HepG2 (cell line): Measurements from ENCODE around the gene HSPA6. TPM values are rescaled to one million over a fixed set of nuclear protein-coding genes. Genes with fewer than 3 reads are reported as not detected.
"Not testable (repeated sequence)": the region's sequence is repeated elsewhere in the genome, so short reads cannot be mapped to it uniquely, and the experiment has no call there.

ENCODE experiments used
- ATAC-seq: fragments of 200-7000 bp; cut with Tn5 transposase; 3 replicates; pipeline ENCODE4 v1.9.1; 2020; ENCODE audit warnings: mild to moderate bottlenecking, moderate library complexity
- BruUV-seq: library from RNA; stranded (reverse); fragments of 400-500 nt; replicated peaks from 2 replicates; lab custom pipeline; 2021; lab: Mats Ljungman, UMichigan
- CTCF ChIA-PET: fragments of 300-600 bp; formaldehyde crosslinking; extraction: SDS; loops from one replicate; lab custom pipeline; 2021; ENCODE audit warnings: low total read pairs, inconsistent platforms, low intra/inter-chr PET ratio; lab: Yijun Ruan, JAX
- POLR2A ChIA-PET: fragments of 350-600 bp; sonication (Branson Sonifier 250); formaldehyde crosslinking; loops from one replicate; lab custom pipeline; 2020; ENCODE audit warnings: antibody characterized with exemption, inconsistent platforms; lab: Yijun Ruan, JAX
- DNase-seq: peaks from one replicate; pipeline ENCODE4 v3.0.0-alpha.2; 2015; ENCODE audit warnings: low spot score
- FAIRE-seq: peaks from 3 replicates; lab custom pipeline; 2011; peaks lifted over from hg19 to GRCh38; lab: Jason Lieb, UNC
- H2AFZ ChIP-seq: one replicate; pipeline ENCODE4 v1.6.1; 2011; ENCODE audit warnings: low read length, inconsistent platforms
- H3K27ac ChIP-seq: fragments of 300-600 bp; 3 replicates; pipeline ENCODE4 v1.8.0; 2011; ENCODE audit warnings: mixed run types, mild to moderate bottlenecking, mixed read lengths, low read length, inconsistent platforms; ENCODE audit not compliant: insufficient read depth; ENCODE audit errors: extremely low read length
- H3K27me3 ChIP-seq, 2 experiments: fragments of 200-600 bp in 1 of 2; 2 replicates in 1 of 2; 3 replicates in 1 of 2; pipeline versions ENCODE4 v1.6.0 to v1.8.0; 2011; ENCODE audit warnings: low read length in 2 of 2, mild to moderate bottlenecking in 2 of 2, moderate library complexity in 2 of 2, inconsistent platforms in 1 of 2; ENCODE audit not compliant: insufficient read depth in 2 of 2, control insufficient read depth in 1 of 2
- H3K36me3 ChIP-seq, 2 experiments: fragments of 200-600 bp in 1 of 2; replicated peaks in 1 of 2; 2 replicates in 1 of 2; 3 replicates in 1 of 2; pipeline versions ENCODE4 v1.5.1 to v1.8.0; 2011; ENCODE audit warnings: low read length in 2 of 2, inconsistent platforms in 1 of 2; ENCODE audit not compliant: insufficient read depth in 2 of 2, control insufficient read depth in 1 of 2
- H3K4me1 ChIP-seq: 2 replicates; pipeline ENCODE4 v1.5.1; 2012; ENCODE audit warnings: low read length, inconsistent platforms; ENCODE audit not compliant: insufficient read depth
- H3K4me2 ChIP-seq: 2 replicates; pipeline ENCODE4 v1.6.0; 2011; ENCODE audit warnings: low read depth, low read length, inconsistent platforms
- H3K4me3 ChIP-seq, 3 experiments: fragments of 200-600 bp in 1 of 3; sonication (generic), shearing (Covaris generic) in 1 of 3; replicated peaks in 1 of 3; 2 replicates each; pipeline ENCODE4 v1.5.1; 2011 to 2016; ENCODE audit warnings: low read length in 3 of 3, inconsistent platforms in 2 of 3, low read depth in 2 of 3, mild to moderate bottlenecking in 2 of 3, control low read depth in 1 of 3, mixed read lengths in 1 of 3; ENCODE audit not compliant: insufficient read depth in 1 of 3
- H3K79me2 ChIP-seq: one replicate; pipeline ENCODE4 v1.6.1; 2011; ENCODE audit warnings: low read length, inconsistent platforms; ENCODE audit not compliant: insufficient read depth
- H3K9ac ChIP-seq: 2 replicates; pipeline ENCODE4 v1.6.0; 2011; ENCODE audit warnings: mild to moderate bottlenecking, low read depth, low read length, inconsistent platforms; ENCODE audit not compliant: insufficient read depth
- H3K9me3 ChIP-seq: 2 replicates; pipeline ENCODE4 v1.5.1; 2012; ENCODE audit warnings: mild to moderate bottlenecking, low read length
- H4K20me1 ChIP-seq: 2 replicates; pipeline ENCODE4 v1.6.0; 2011; ENCODE audit warnings: inconsistent platforms, mild to moderate bottlenecking, low read length, moderate library complexity; ENCODE audit not compliant: insufficient read depth
- MYPOP ChIP-seq: sonication (generic); formaldehyde crosslinking; IDR thresholded peaks from 2 replicates; pipeline ENCODE4 v1.8.1; 2023; ENCODE audit warnings: mild to moderate bottlenecking, moderate library complexity, missing genetic modification reagents
- WGBS: methylation state at CpG from one replicate; pipeline ENCODE4 v1.1.6; 2017; ENCODE audit warnings: low lambda C conversion rate; 5-methylcytosine and 5-hydroxymethylcytosine counted together
- in situ Hi-C: cut with HindIII; loops from 2 replicates; pipeline ENCODE4 v1.10.0; 2017; ENCODE audit warnings: low pct_unique_long_range_greater_than_20kb; ENCODE audit not compliant: extremely low pct_ligation_motif_present
- intact Hi-C: fragments of 100-400 bp; cut with micrococcal nuclease; formaldehyde crosslinking; loops from one replicate; pipeline ENCODE4 v1.10.0; 2022; ENCODE audit not compliant: unreplicated experiment
- polyA plus RNA-seq, 8 experiments: library from polyadenylated mRNA; depleted of rRNA in 3 of 8; stranded (reverse) in 7 of 8; unstranded in 1 of 8; fragments of >200 nt; fragmentation: Illumina TruSeq in 4 of 8; extraction: Trizol in 4 of 8; gene quantifications; 2 replicates each; pipeline versions ENCODE4 v1.2.1 to v1.2.3, GENCODE V29; 2011 to 2016; ENCODE audit warnings: low read depth in 4 of 8, missing spikeins in 1 of 8, mixed read lengths in 1 of 8; ENCODE audit not compliant: insufficient read depth in 1 of 8
- total RNA-seq, 5 experiments: library from RNA; depleted of rRNA; stranded (reverse); fragments of >200 nt; fragmentation: Illumina TruSeq; extraction: Trizol; gene quantifications; 2 replicates each; pipeline ENCODE4 v1.2.3, GENCODE V29; 2016; ENCODE audit warnings: low read depth in 1 of 5

HSPA6 gene
- total and polyA plus RNA-seq, 2 of the 13 experiments (the other 11 are each of a cell fraction or from before 2014, with no cell fraction given) = 0.07 TPM; not detected in 1

GRCh38 chr1:161532644-161533567 lies 8.6 kb downstream of the HSPA6 start:
- BruUV-seq, H3K9me3 ChIP-seq, H3K27me3 ChIP-seq, FAIRE-seq, H3K36me3 ChIP-seq, CTCF ChIA-PET, H3K79me2 ChIP-seq, H4K20me1 ChIP-seq, in situ Hi-C loops, ATAC-seq, H3K27ac ChIP-seq: not testable (repeated sequence)
- Histone ChIP-seq H3K4me1 (peaks cover 25% of the 10 kb centered on the region), H3K9ac (peak overlapping the region; percentile 3; the same call in 1 of the 2 replicates), H3K4me2 (peak overlapping the region; percentile 78), H3K4me3 (peak overlapping the region; percentile 29 to 53 (median 45)), H2AFZ (peak overlapping the region; percentile 47)
- WGBS = 9% methylated on average over 16 of the region's 16 CpGs
- 0 out of 2 replicates have a peak, but pooled peaks have one; percentile 21 for TF ChIP-seq MYPOP
- intact Hi-C loops = loop anchor here (5.0 kb wide), 1 partner anchor 79 kb away; no protein-coding TSS in a partner anchor
- peak; percentile 8 for DNase-seq
- POLR2A ChIA-PET = interaction anchor here (0.6 to 1.2 kb wide), 2 partner anchors 216 to 733 kb away, joined by 3 to 4 read pairs; no protein-coding TSS in a partner anchor

DNA sequence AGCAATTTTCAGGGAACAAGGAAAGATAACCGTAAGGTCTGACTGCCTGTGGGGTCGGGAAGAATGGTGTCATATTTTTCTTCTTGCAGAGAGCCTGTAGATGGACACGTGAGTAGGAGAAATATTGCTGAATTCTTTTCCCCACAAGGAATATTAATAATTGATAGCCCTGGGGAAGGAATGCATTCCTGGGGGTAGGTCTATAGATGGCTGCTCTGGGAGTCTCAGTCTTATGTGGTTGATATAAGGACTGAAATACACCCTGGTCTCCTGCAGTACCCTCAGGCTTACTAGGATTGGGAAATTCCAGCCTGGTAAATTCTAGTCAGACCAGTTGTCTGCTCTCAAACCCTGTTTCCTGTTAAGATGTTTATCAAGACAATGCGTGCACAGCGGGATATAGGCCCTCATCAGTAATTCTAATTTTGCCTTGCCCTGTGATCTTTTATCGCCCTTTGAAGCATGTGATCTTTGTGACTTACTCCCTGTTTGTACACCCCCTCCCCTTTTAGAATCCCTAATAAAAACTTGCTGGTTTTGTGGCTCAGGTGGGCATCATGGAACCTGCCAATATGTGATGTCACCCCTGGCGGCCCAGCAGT lies 12.8 kb downstream of the HSPA6 start:
- H4K20me1 ChIP-seq, ATAC-seq, H3K36me3 ChIP-seq, H3K27me3 ChIP-seq, POLR2A ChIA-PET, H3K79me2 ChIP-seq, DNase-seq, H3K9me3 ChIP-seq, CTCF ChIA-PET, H3K4me1 ChIP-seq, H3K9ac ChIP-seq, H3K4me3 ChIP-seq, intact Hi-C loops, in situ Hi-C loops, H2AFZ ChIP-seq, BruUV-seq, H3K27ac ChIP-seq, FAIRE-seq, H3K4me2 ChIP-seq: not testable (repeated sequence)
- 36% methylated on average over 7 of the region's 7 CpGs for WGBS

DNA sequence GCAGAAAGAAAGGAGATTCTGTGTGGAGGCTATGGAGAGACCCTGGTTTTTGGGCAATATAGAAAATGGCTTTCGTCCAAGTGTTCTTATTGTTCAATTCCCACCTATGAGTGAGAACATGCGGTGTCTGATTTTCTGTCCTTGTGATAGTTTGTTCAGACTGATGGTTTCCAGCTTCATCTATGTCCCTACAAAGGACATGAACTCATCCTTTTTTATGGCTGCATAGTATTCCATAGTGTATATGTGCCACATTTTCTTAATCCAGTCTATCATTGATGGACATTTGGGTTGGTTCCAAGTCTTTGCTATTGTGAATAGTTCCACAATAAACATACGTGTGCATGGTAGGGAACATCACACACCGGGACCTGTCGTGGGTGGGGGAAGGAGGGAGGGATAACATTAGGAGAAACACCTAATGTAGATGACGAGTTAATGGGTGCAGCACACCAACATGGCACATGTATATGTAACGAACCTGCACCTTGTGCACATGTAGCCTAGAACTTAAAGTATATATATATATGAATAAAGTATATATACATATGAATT lies 14.7 kb downstream of the HSPA6 start:
- DNase-seq, ATAC-seq, H2AFZ ChIP-seq, BruUV-seq, H3K9ac ChIP-seq, H3K4me3 ChIP-seq, intact Hi-C loops, H3K27me3 ChIP-seq, CTCF ChIA-PET, H4K20me1 ChIP-seq, FAIRE-seq, H3K79me2 ChIP-seq, POLR2A ChIA-PET, H3K9me3 ChIP-seq, H3K4me1 ChIP-seq, H3K36me3 ChIP-seq, H3K27ac ChIP-seq, in situ Hi-C loops, H3K4me2 ChIP-seq: not testable (repeated sequence)
- WGBS = 67% methylated on average over 7 of the region's 7 CpGs
